Measurements from ENCODE around the gene XRRA1. TPM values are rescaled to one million over a fixed set of nuclear protein-coding genes. Genes with fewer than 3 reads are reported as not detected.
"Not testable (repeated sequence)": the region's sequence is repeated elsewhere in the genome, so short reads cannot be mapped to it uniquely, and the experiment has no call there.

The XRRA1 gene, protein sequence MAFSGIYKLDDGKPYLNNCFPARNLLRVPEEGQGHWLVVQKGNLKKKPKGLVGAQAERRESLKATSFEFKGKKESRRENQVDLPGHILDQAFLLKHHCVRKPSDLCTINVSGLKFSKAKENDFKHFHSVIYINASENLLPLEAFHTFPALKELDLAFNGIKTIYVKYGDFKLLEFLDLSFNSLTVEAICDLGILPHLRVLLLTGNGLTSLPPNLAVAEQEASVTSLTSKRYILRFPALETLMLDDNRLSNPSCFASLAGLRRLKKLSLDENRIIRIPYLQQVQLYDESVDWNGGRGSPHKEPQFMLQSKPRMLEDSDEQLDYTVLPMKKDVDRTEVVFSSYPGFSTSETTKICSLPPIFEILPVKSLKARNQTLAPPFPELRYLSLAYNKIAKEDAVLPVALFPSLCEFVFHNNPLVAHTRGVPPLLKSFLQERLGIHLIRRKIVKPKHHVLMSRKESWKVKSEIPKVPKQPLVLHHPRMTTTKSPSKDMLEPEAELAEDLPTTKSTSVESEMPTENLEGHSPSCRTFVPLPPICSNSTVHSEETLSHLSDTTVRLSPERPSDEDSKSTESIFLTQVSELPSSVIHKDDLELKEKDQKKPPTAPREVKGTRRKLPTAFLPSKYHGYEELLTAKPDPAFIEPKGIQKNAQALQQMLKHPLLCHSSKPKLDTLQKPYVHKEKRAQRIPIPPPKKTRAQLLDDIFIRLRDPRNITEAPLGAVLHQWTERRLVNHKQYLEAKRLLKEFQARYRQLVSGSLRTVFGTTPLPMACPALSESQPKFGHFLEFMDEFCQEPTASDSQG
- 10 to 100 TPM in 6 of 7 donors, 1 to 10 TPM in 1; 8.2 to 31.1 (median 13.0) TPM for total RNA-seq
- 10 to 100 TPM in 1 of 2 donors, 1 to 10 TPM in 1; 4.2 to 15.2 TPM for polyA plus RNA-seq
- long read RNA-seq, donor 1, partial matches to known transcripts = 5 of 38 reads
- long read RNA-seq, donor 1, other reads (novel, unspliced or antisense) = 33 of 38 reads
- long read RNA-seq, donor 2, partial matches to known transcripts = 210 of 532 reads
- long read RNA-seq, donor 2, other reads (novel, unspliced or antisense) = 321 of 532 reads
- long read RNA-seq, donor 3, partial matches to known transcripts = 0 of 11 reads
- long read RNA-seq, donor 3, other reads (novel, unspliced or antisense) = 11 of 11 reads

DNA sequence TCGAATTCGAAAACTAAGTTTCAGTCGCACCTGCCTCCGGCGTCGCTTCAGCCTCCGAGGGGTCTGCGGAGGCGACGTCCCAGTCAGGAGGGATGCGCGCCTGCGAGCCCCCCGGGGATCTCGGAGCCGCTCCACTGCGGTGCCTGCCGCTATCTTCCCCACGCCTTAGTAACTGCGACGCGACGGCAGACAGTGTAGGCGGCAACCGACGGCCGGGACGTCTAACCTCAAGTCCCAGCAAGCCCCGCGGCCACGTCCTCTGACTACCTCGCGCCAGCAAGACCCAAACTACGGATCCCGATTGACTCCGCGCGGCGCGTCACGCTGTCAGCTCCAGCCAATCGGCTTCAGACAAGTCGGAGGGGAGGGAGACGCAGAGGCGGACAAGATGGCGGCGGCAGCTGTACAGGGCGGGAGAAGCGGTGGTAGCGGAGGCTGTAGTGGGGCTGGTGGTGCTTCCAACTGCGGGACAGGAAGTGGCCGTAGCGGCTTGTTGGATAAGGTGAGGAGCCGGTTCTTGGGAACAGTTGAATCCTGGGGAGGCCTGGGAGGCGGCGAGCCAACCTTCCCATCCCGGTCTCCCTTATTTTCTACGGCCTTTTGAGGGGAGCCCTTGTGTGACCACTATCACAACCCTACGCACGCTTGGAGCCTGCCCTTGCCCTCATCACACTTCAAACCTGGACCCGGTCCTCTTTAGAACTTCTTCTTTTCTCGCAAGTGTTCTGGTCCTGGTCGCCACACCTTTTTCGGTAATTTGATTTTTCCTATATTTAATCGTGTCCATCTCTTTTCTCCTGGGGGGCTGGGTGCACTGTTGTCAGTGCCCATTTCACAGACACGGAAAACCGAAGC lies at the start of gene XRRA1, which contains the start of gene SPCS2:
XRRA1 (minus strand) TSS at position 194 of the 855 bp plus-strand sequence. CDS start 8,213 bp downstream, outside the sequence.
SPCS2 (plus strand) TSS at position 369 of the 855 bp plus-strand sequence; CDS start at position 389, 20 bp downstream.
- Histone ChIP-seq H3K9me3 (no peaks in the 10 kb centered on the region), H3K36me3 (no peaks in the 10 kb centered on the region), H3K27ac (peak within 1 kb of the TSS; percentile 51 to 58), H3K4me1 (ENCODE audit: insufficient read depth) (peaks cover 5% of the 10 kb centered on the region), H3K27me3 (no peaks in the 10 kb centered on the region), H3K4me3 (peak within 1 kb of the TSS; percentile 96)
- intact Hi-C loops (cut with DNase I) = loop anchor here in 1 of 4 donors (10.0 kb wide), 1 partner anchor 76 kb away; no protein-coding TSS in a partner anchor
- peak; percentile 96 to 97 (median 97) for DNase-seq
- TF ChIP-seq POLR2A (IDR thresholded peaks at IDR 0.05) (peak; percentile 74), EP300 (IDR thresholded peaks at IDR 0.05) (no peak)
- 0 to 1% (median 0%) methylated on average over 66 to 67 of the region's 67 CpGs for WGBS, 3 donors

DNA sequence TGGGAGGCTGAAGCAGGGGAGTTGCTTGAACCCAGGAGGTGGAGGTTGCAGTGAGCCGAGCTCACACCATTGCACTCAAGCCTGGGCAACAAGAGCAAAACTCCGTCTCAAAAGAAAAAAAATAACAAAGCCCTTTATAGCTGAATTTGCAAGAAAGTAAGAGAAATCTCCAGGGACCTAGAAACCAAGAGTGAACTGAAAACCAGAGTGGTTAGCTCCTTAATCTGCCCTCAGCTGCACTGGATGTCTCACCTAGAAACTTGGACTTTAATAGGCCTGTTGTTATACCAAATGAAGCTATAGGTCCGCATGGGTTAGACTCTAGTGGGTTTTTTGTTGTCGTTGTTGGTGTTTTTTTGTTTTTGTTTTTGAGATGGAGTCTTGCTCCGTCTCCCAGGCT lies 44.0 kb upstream of the XRRA1 start:
- DNase-seq = no peak
- no peak overlapping the region for H3K4me3 ChIP-seq
- no peaks in the 10 kb centered on the region for H3K36me3 ChIP-seq
- H3K27me3 ChIP-seq = no peaks in the 10 kb centered on the region
- WGBS, 3 donors = 94 to 96% (median 94%) methylated on average over 5 of the region's 5 CpGs
- H3K4me1 ChIP-seq (ENCODE audit: insufficient read depth) = peaks cover 4% of the 10 kb centered on the region
- intact Hi-C loops (cut with DNase I) = no loop called here
- H3K9me3 ChIP-seq = no peaks in the 10 kb centered on the region
- TF ChIP-seq POLR2A (IDR thresholded peaks at IDR 0.05) (no peak), EP300 (IDR thresholded peaks at IDR 0.05) (no peak)
- TF ChIP-seq, protein P1, sequence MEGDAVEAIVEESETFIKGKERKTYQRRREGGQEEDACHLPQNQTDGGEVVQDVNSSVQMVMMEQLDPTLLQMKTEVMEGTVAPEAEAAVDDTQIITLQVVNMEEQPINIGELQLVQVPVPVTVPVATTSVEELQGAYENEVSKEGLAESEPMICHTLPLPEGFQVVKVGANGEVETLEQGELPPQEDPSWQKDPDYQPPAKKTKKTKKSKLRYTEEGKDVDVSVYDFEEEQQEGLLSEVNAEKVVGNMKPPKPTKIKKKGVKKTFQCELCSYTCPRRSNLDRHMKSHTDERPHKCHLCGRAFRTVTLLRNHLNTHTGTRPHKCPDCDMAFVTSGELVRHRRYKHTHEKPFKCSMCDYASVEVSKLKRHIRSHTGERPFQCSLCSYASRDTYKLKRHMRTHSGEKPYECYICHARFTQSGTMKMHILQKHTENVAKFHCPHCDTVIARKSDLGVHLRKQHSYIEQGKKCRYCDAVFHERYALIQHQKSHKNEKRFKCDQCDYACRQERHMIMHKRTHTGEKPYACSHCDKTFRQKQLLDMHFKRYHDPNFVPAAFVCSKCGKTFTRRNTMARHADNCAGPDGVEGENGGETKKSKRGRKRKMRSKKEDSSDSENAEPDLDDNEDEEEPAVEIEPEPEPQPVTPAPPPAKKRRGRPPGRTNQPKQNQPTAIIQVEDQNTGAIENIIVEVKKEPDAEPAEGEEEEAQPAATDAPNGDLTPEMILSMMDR (IDR thresholded peaks at IDR 0.05) = no peak
- no peak overlapping the region for H3K27ac ChIP-seq

DNA sequence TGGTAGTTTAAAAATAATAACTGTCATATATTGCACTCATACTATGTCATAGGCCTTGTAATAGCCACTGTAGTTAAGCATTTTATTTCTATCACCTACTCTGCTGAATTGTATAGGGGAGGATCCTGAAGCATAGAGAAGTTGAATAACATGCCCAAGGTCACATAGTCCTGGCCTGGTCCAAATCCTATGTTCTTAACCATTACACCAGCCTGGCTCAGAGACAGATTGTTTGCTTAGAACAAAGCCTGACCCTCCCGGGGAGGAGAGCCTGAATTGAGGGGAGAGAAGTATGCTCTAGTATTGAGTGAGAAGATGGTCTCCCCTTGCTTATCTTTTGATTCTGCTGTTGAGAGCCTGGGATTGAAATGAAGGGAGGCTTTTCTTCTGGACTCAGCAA lies 42.0 kb upstream of the XRRA1 start:
- intact Hi-C loops (cut with DNase I) = no loop called here
- Histone ChIP-seq H3K27ac (no peak overlapping the region), H3K4me3 (no peak overlapping the region), H3K36me3 (no peaks in the 10 kb centered on the region), H3K27me3 (no peaks in the 10 kb centered on the region), H3K4me1 (ENCODE audit: insufficient read depth) (peaks cover 4% of the 10 kb centered on the region), H3K9me3 (no peaks in the 10 kb centered on the region)
- TF ChIP-seq, protein P1 (IDR thresholded peaks at IDR 0.05) = no peak
- TF ChIP-seq POLR2A (IDR thresholded peaks at IDR 0.05) = no peak
- TF ChIP-seq EP300 (IDR thresholded peaks at IDR 0.05) = no peak
- no peak for DNase-seq
- WGBS, 3 donors = 5 to 38% (median 7%) methylated on average over 1 of the region's 1 CpG

DNA sequence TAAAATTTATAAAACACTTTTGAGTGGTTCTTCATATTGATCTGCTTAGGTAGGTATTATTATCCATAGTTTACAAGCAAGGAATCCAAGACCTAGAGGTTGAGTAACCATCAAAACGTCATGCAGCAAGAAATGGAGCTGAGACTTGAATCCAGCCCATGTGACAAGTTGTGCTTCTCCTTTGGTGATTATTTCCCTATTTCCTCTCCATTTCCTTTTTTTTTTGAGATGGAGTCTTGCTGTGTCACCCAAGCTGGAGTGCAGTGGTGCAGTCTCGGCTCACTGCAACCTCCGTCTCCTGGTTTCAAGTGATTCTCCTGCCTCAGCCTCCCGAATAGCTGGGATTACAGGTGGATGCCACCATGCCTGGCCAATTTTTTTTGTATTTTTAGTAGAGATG lies 41.3 kb upstream of the XRRA1 start:
- DNase-seq; H3K36me3 ChIP-seq; H3K4me3 ChIP-seq; H3K27ac ChIP-seq; intact Hi-C loops (cut with DNase I); H3K4me1 ChIP-seq (ENCODE audit: insufficient read depth); H3K9me3 ChIP-seq; H3K27me3 ChIP-seq: not testable (repeated sequence)
- 92 to 97% (median 94%) methylated on average over 4 of the region's 4 CpGs for WGBS, 3 donors

Measured in ovary (tissue), 10 donors.